NB4 (cell line): ENCODE results near the gene TXNDC8.

Source experiments
- CTCF ChIP-seq: IDR thresholded peaks from one replicate; pipeline ENCODE4 v1.5.1; 2012; ENCODE audit warnings: low read depth, low read length
- MAX ChIP-seq: IDR thresholded peaks from 2 replicates; pipeline ENCODE4 v1.6.1; 2011; ENCODE audit warnings: low read depth, low read length
- POLR2A ChIP-seq: IDR thresholded peaks from 2 replicates; pipeline ENCODE4 v1.6.1; 2011; ENCODE audit warnings: mild to moderate bottlenecking; ENCODE audit not compliant: insufficient read length; ENCODE audit errors: extremely low read depth

GRCh38 chr9:110266795-110267194, 70.9 kb downstream of the TXNDC8 start:
- TF ChIP-seq CTCF, result no peak
- TF ChIP-seq POLR2A, result no peak
- no peak for TF ChIP-seq MAX
